GM23248 (cell line): ENCODE results near the gene TARP.

Experiments
- EZH2 ChIP-seq: fragments of 200-600 bp; sonication (generic); IDR thresholded peaks from 2 replicates; pipeline ENCODE4 v1.6.1; 2018; ENCODE audit warnings: antibody characterized with exemption, mild to moderate bottlenecking; ENCODE audit not compliant: insufficient read depth, poor library complexity, severe bottlenecking
- EZH2phosphoT487 ChIP-seq: fragments of 200-600 bp; sonication (generic); IDR thresholded peaks from 2 replicates; pipeline ENCODE4 v1.6.1; 2018; ENCODE audit warnings: antibody characterized with exemption, moderate library complexity, mild to moderate bottlenecking, low read depth; ENCODE audit not compliant: insufficient read depth

- no peak for TF ChIP-seq EZH2
- no peak for TF ChIP-seq EZH2phosphoT487
Observed at GRCh38 chr7:38229884-38230642, 43.4 kb downstream of the TARP start.
